K562 (cell line): ENCODE data around the gene RAB40AL. TPM values are rescaled to one million over a fixed set of nuclear protein-coding genes. Genes with fewer than 3 reads are reported as not detected.

Experiments used
- ATAC-seq: fragments of 200-7000 bp; cut with Tn5 transposase; 3 replicates; pipeline ENCODE4 v1.9.1; 2020; ENCODE audit warnings: moderate library complexity
- BruUV-seq: library from RNA; stranded (reverse); fragments of 400-500 nt; replicated peaks from 2 replicates; lab custom pipeline; 2021; lab: Mats Ljungman, UMichigan
- CTCF ChIA-PET: fragments of 300-600 bp; formaldehyde crosslinking; extraction: SDS; loops from one replicate; lab custom pipeline; 2021; ENCODE audit warnings: low intra/inter-chr PET ratio; lab: Yijun Ruan, JAX
- POLR2A ChIA-PET: fragments of 300-600, 350-650 bp; sonication (Branson Sonifier 250); formaldehyde crosslinking; extraction: SDS; loops from one replicate; lab custom pipeline; 2021; ENCODE audit warnings: antibody characterized with exemption, inconsistent platforms; lab: Yijun Ruan, JAX
- DNase-seq, 4 experiments: peaks; one replicate each; pipeline versions ENCODE4 v3.0.0 to v3.0.0-alpha.2; 2011 to 2018; ENCODE audit warnings: low spot score in 3 of 4, mixed read lengths in 3 of 4; ENCODE audit errors: extremely low read depth in 1 of 4
- FAIRE-seq: peaks from 2 replicates; lab custom pipeline; 2011; peaks lifted over from hg19 to GRCh38; lab: Jason Lieb, UNC
- H2AFZ ChIP-seq: 2 replicates; pipeline ENCODE4 v1.6.0; 2011; ENCODE audit warnings: low read depth, low read length, control low read depth, inconsistent platforms
- H3K27ac ChIP-seq: fragments of 200-600 bp; 3 replicates; pipeline ENCODE4 v1.8.0; 2011; ENCODE audit warnings: low read depth, mild to moderate bottlenecking, control low read depth, inconsistent platforms, low read length, moderate library complexity, mixed read lengths; ENCODE audit errors: extremely low read depth
- H3K27me3 ChIP-seq, 2 experiments: fragments of 300-600 bp in 1 of 2; 2 replicates in 1 of 2; 3 replicates in 1 of 2; pipeline versions ENCODE4 v1.6.0 to v1.8.0; 2011; ENCODE audit warnings: inconsistent platforms in 2 of 2, low read length in 2 of 2, mild to moderate bottlenecking in 1 of 2, mixed read lengths in 1 of 2, moderate library complexity in 1 of 2; ENCODE audit not compliant: control insufficient read depth in 2 of 2, insufficient read depth in 2 of 2
- H3K36me3 ChIP-seq: fragments of 300-600 bp; 3 replicates; pipeline ENCODE4 v1.8.0; 2011; ENCODE audit warnings: mild to moderate bottlenecking, low read length, inconsistent platforms; ENCODE audit not compliant: control insufficient read depth, insufficient read depth
- H3K4me1 ChIP-seq, 2 experiments: fragments of 200-600 bp in 1 of 2; replicated peaks in 1 of 2; 2 replicates in 1 of 2; 3 replicates in 1 of 2; pipeline versions ENCODE4 v1.5.1 to v1.8.0; 2011; ENCODE audit warnings: inconsistent platforms in 2 of 2, low read length in 2 of 2, mild to moderate bottlenecking in 1 of 2, mixed read lengths in 1 of 2, moderate library complexity in 1 of 2; ENCODE audit not compliant: control insufficient read depth in 2 of 2, insufficient read depth in 2 of 2
- H3K4me2 ChIP-seq: 2 replicates; pipeline ENCODE4 v1.6.1; 2011; ENCODE audit warnings: low read length, control low read depth, inconsistent platforms, mixed read lengths; ENCODE audit not compliant: insufficient read depth
- H3K4me3 ChIP-seq: fragments of 200-600 bp; sonication (generic), shearing (Covaris generic); 2 replicates; pipeline ENCODE4 v1.5.1; 2016; ENCODE audit warnings: control low read depth, inconsistent platforms
- H3K79me2 ChIP-seq: fragments of 200-600 bp; 3 replicates; pipeline ENCODE4 v1.8.0; 2011; ENCODE audit warnings: low read length, inconsistent platforms; ENCODE audit not compliant: control insufficient read depth, insufficient read depth
- H3K9ac ChIP-seq, 2 experiments: 2 replicates each; pipeline versions ENCODE4 v1.6.0 to v1.6.1; 2011; ENCODE audit warnings: low read depth in 2 of 2, low read length in 2 of 2, control low read depth in 1 of 2, inconsistent platforms in 1 of 2, mild to moderate bottlenecking in 1 of 2, mixed read lengths in 1 of 2; ENCODE audit not compliant: insufficient read depth in 1 of 2
- H3K9me1 ChIP-seq: one replicate; pipeline ENCODE4 v1.6.0; 2011; ENCODE audit warnings: inconsistent platforms, mild to moderate bottlenecking, low read length, moderate library complexity; ENCODE audit not compliant: control insufficient read depth, insufficient read depth
- H3K9me3 ChIP-seq: replicated peaks from 2 replicates; pipeline ENCODE4 v1.5.1; 2011; ENCODE audit warnings: low read depth, low read length, inconsistent platforms; ENCODE audit not compliant: control insufficient read depth, insufficient read depth
- H4K20me1 ChIP-seq: replicated peaks from 2 replicates; pipeline ENCODE4 v1.6.1; 2011; ENCODE audit warnings: low read length, inconsistent platforms, mixed read lengths; ENCODE audit not compliant: control insufficient read depth, insufficient read depth
- DIDO1 ChIP-seq: fragments of 450-650 bp; IDR thresholded peaks from 2 replicates; pipeline ENCODE4 v1.6.1; 2016; ENCODE audit warnings: low read depth, missing biosample characterization, missing genetic modification characterization
- ELF1 ChIP-seq: fragments of 200-800 bp; sonication (Bioruptor generic); IDR thresholded peaks from 2 replicates; pipeline ENCODE4 v1.6.1; 2016; ENCODE audit warnings: missing genetic modification characterization, missing compliant biosample characterization
- EZH2 ChIP-seq: IDR thresholded peaks from 2 replicates; pipeline ENCODE4 v1.6.1; 2012; ENCODE audit warnings: low read depth, mild to moderate bottlenecking, inconsistent platforms, low read length, borderline replicate concordance
- MCM5 ChIP-seq: fragments of 450-650 bp; IDR thresholded peaks from 2 replicates; pipeline ENCODE4 v1.6.1; 2016; ENCODE audit warnings: low read depth
- ZBTB7A ChIP-seq: IDR thresholded peaks from 2 replicates; pipeline ENCODE4 v1.6.1; 2011; ENCODE audit warnings: low read depth, mild to moderate bottlenecking, low read length, moderate library complexity, borderline replicate concordance; ENCODE audit not compliant: control insufficient read depth
- ZFP30 ChIP-seq: fragments of 250-450 bp; sonication (Bioruptor Pico); IDR thresholded peaks from 2 replicates; pipeline ENCODE4 v1.8.0; 2022; ENCODE audit warnings: moderate library complexity, mild to moderate bottlenecking, inconsistent platforms, borderline replicate concordance
- ZNF766 ChIP-seq: fragments of 200-800 bp; sonication (Bioruptor generic); conservative IDR thresholded peaks from 2 replicates; pipeline ENCODE4 v1.6.1; 2016; ENCODE audit warnings: missing genetic modification characterization, missing compliant biosample characterization
- WGBS: fragments of 100-300 bp; shearing (Covaris generic); methylation state at CpG from one replicate; pipeline ENCODE4 v1.1.6; 2016; ENCODE audit warnings: low coverage, mixed read lengths; ENCODE audit not compliant: insufficient coverage; ENCODE audit errors: missing lambda C conversion rate; 5-methylcytosine and 5-hydroxymethylcytosine counted together
- in situ Hi-C: fragments of 300-500 bp; cut with MboI; formaldehyde crosslinking; loops from 4 replicates; pipeline ENCODE4 v1.15.0; 2018; ENCODE audit warnings: inconsistent platforms, mixed read lengths
- intact Hi-C: fragments of 100-400 bp; cut with micrococcal nuclease; formaldehyde crosslinking; loops from 2 replicates; pipeline ENCODE4 v1.14.2; 2022
- polyA plus RNA-seq, 8 experiments: library from polyadenylated mRNA; depleted of rRNA in 4 of 8; stranded (reverse) in 5 of 8; unstranded in 3 of 8; fragments of >200 nt; fragmentation: Nextera tagmentation in 2 of 8; fragmentation: Illumina TruSeq in 1 of 8; extraction: Ambion mirVana in 2 of 8; extraction: Trizol in 1 of 8; gene quantifications; 2 replicates each; pipeline versions ENCODE4 v1.2.1 to v1.2.3, GENCODE V29; 2011 to 2014; ENCODE audit warnings: inconsistent platforms in 1 of 8, missing spikeins in 1 of 8
- total RNA-seq, 7 experiments: library from RNA; depleted of rRNA in 6 of 7; stranded (reverse); fragments of >200 nt in 6 of 7; fragmentation: Illumina TruSeq in 2 of 7; extraction: Trizol in 2 of 7; gene quantifications; 2 replicates each; pipeline versions ENCODE4 v1.2.1 to v1.2.3, GENCODE V29; 2011 to 2021; ENCODE audit warnings: low replicate concordance in 1 of 7
- TF ChIP-seq, protein P1 (sequence below): sonication (generic); formaldehyde crosslinking; IDR thresholded peaks from 2 replicates; pipeline ENCODE4 v1.8.0; 2022; ENCODE audit warnings: missing genetic modification reagents, mild to moderate bottlenecking, borderline replicate concordance
- TF ChIP-seq, protein P2 (sequence below): fragments of 250-450 bp; sonication (Bioruptor Pico); IDR thresholded peaks from 2 replicates; pipeline ENCODE4 v1.4.0; 2020; ENCODE audit warnings: borderline replicate concordance

Gene RAB40AL
- total and polyA plus RNA-seq, 9 of the 15 experiments (the other 6 are each of a cell fraction or from before 2014, with no cell fraction given): 0.13 to 0.44 (median 0.42) TPM; not detected in 4

DNA sequence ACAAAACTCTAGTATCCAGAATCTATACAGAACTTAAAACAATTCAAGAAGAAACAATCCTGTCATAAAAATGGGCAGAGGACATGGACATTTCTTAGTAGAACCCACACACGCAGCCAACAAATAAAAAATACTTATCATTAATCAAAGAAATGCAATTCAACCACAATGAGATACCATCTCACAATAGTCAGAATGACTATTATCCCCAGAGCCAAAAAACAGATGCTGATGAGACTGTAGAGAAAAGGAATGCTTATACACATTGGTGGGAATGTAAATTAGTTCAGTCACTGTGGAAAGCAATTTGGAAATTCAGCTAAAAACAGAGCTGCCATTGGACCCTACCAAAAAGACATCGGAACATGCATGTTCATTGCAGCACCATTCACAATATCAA lies 37.9 kb downstream of the RAB40AL start (continued):
- no peak for TF ChIP-seq ZNF766
- TF ChIP-seq ZBTB7A: no peak

DNA sequence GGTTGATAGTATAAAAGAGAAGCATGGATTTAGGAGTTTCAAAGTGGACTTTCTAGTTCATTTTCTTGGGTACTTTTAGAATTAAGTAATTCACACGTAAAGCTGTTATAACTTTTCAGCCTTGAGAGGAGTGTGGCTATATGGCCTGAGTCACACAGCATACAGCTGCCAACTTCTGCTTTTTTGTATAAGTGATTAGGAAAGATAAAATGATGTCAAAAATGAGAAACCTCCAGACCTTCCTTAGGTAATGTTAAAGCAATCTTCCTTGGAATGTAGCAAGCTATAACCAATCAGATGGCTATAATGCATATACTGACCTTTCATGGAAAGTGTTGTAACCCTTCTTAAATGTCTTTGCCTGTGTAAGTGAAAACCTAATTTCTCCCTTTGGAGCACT lies 39.2 kb downstream of the RAB40AL start:
- in situ Hi-C loops: no loop called here
- no peaks in the 10 kb centered on the region for H3K9me3 ChIP-seq
- H3K27ac ChIP-seq: no peak overlapping the region
- no peak overlapping the region for H3K9ac ChIP-seq
- no peak overlapping the region for H2AFZ ChIP-seq
- ChIA-PET POLR2A (interaction anchor here (0.8 kb wide), 1 partner anchor 9 kb away, joined by 3 read pairs; no protein-coding TSS in a partner anchor), CTCF (no interaction called here)
- FAIRE-seq (no peak), ATAC-seq (no peak), DNase-seq (no peak)
- peaks cover 0 to 5% of the 10 kb centered on the region in 2 experiments; a peak in 2 of 5 replicates for H3K27me3 ChIP-seq
- H3K4me1 ChIP-seq: no peaks in the 10 kb centered on the region; a peak in 1 of 5 replicates
- no peaks in the 10 kb centered on the region for H3K36me3 ChIP-seq
- no peak overlapping the region for H3K4me2 ChIP-seq
- WGBS: 0% methylated on average over 1 of the region's 1 CpG
- H3K79me2 ChIP-seq: no peaks in the 10 kb centered on the region
- intact Hi-C loops: no loop called here
- no peaks in the 10 kb centered on the region for H4K20me1 ChIP-seq
- BruUV-seq: no TSS peak
- H3K9me1 ChIP-seq: no peaks in the 10 kb centered on the region
- TF ChIP-seq ELF1 (tag) (no peak), EZH2 (no peak), ZFP30 (no peak), MCM5 (no peak), DIDO1 (tag) (no peak)
- TF ChIP-seq, protein P1, sequence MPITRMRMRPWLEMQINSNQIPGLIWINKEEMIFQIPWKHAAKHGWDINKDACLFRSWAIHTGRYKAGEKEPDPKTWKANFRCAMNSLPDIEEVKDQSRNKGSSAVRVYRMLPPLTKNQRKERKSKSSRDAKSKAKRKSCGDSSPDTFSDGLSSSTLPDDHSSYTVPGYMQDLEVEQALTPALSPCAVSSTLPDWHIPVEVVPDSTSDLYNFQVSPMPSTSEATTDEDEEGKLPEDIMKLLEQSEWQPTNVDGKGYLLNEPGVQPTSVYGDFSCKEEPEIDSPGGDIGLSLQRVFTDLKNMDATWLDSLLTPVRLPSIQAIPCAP (CRISPR knock-in tag): no peak
- TF ChIP-seq, protein P2, sequence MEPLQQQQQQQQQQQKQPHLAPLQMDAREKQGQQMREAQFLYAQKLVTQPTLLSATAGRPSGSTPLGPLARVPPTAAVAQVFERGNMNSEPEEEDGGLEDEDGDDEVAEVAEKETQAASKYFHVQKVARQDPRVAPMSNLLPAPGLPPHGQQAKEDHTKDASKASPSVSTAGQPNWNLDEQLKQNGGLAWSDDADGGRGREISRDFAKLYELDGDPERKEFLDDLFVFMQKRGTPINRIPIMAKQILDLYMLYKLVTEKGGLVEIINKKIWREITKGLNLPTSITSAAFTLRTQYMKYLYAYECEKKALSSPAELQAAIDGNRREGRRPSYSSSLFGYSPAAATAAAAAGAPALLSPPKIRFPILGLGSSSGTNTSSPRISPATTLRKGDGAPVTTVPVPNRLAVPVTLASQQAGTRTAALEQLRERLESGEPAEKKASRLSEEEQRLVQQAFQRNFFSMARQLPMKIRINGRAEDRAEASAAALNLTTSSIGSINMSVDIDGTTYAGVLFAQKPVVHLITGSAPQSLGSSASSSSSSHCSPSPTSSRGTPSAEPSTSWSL (CRISPR knock-in tag): no peak
- no peak overlapping the region for H3K4me3 ChIP-seq
